GM23248 (cell line): ENCODE data around the gene ADAMTS14. TPM values are rescaled to one million over a fixed set of nuclear protein-coding genes. Genes with fewer than 3 reads are reported as not detected.

Experiments used
- DNase-seq: peaks from one replicate; pipeline ENCODE4 v3.0.0-alpha.2; 2015
- H2AFZ ChIP-seq: fragments of 200-600 bp; sonication (generic); 2 replicates; pipeline ENCODE4 v1.6.1; 2016; ENCODE audit warnings: antibody characterized with exemption
- H3F3A ChIP-seq: fragments of 200-600 bp; sonication (generic); 2 replicates; pipeline ENCODE4 v1.6.1; 2016; ENCODE audit warnings: mild to moderate bottlenecking, antibody characterized with exemption, mixed run types; ENCODE audit not compliant: insufficient read depth
- H3K27ac ChIP-seq: fragments of 200-600 bp; sonication (generic); 2 replicates; pipeline ENCODE4 v1.5.1; 2016; ENCODE audit warnings: mild to moderate bottlenecking
- H3K27me3 ChIP-seq: fragments of 200-600 bp; sonication (generic); replicated peaks from 2 replicates; pipeline ENCODE4 v1.6.1; 2016; ENCODE audit warnings: mild to moderate bottlenecking; ENCODE audit not compliant: insufficient read depth
- H3K36me3 ChIP-seq: fragments of 200-600 bp; sonication (generic); 2 replicates; pipeline ENCODE4 v1.6.1; 2016; ENCODE audit warnings: low read depth, mild to moderate bottlenecking
- H3K4me1 ChIP-seq: fragments of 200-600 bp; sonication (generic); 2 replicates; pipeline ENCODE4 v1.6.1; 2016; ENCODE audit warnings: mild to moderate bottlenecking; ENCODE audit not compliant: insufficient read depth
- H3K4me2 ChIP-seq: fragments of 200-600 bp; sonication (generic); one replicate; pipeline ENCODE4 v1.6.1; 2016; ENCODE audit warnings: mild to moderate bottlenecking; ENCODE audit not compliant: unreplicated experiment
- H3K4me3 ChIP-seq: fragments of 200-600 bp; sonication (generic); 2 replicates; pipeline ENCODE4 v1.5.1; 2016; ENCODE audit warnings: mild to moderate bottlenecking
- H3K79me2 ChIP-seq: fragments of 200-600 bp; sonication (generic); 2 replicates; pipeline ENCODE4 v1.6.1; 2016; ENCODE audit warnings: mild to moderate bottlenecking; ENCODE audit not compliant: insufficient read depth
- H3K9ac ChIP-seq: fragments of 200-600 bp; sonication (generic); 2 replicates; pipeline ENCODE4 v1.6.1; 2016; ENCODE audit warnings: mild to moderate bottlenecking
- H3K9me2 ChIP-seq: fragments of 200-600 bp; sonication (generic); 2 replicates; pipeline ENCODE4 v1.6.1; 2016; ENCODE audit warnings: mixed run types, mild to moderate bottlenecking, moderate library complexity; ENCODE audit not compliant: insufficient read depth
- H3K9me3 ChIP-seq: fragments of 200-600 bp; sonication (generic); one replicate; pipeline ENCODE4 v1.6.1; 2017; ENCODE audit warnings: low read depth
- H4K20me1 ChIP-seq: fragments of 200-600 bp; sonication (generic); 2 replicates; pipeline ENCODE4 v1.6.0; 2016; ENCODE audit not compliant: insufficient read depth
- EZH2 ChIP-seq: fragments of 200-600 bp; sonication (generic); IDR thresholded peaks from 2 replicates; pipeline ENCODE4 v1.6.1; 2018; ENCODE audit warnings: antibody characterized with exemption, mild to moderate bottlenecking; ENCODE audit not compliant: insufficient read depth, poor library complexity, severe bottlenecking
- EZH2phosphoT487 ChIP-seq: fragments of 200-600 bp; sonication (generic); IDR thresholded peaks from 2 replicates; pipeline ENCODE4 v1.6.1; 2018; ENCODE audit warnings: antibody characterized with exemption, moderate library complexity, mild to moderate bottlenecking, low read depth; ENCODE audit not compliant: insufficient read depth
- WGBS, 2 experiments: methylation state at CpG; one replicate each; pipeline ENCODE4 v1.1.6; 2015 to 2017; ENCODE audit warnings: low lambda C conversion rate in 2 of 2, low coverage in 1 of 2; ENCODE audit errors: missing lambda C conversion rate in 2 of 2; 5-methylcytosine and 5-hydroxymethylcytosine counted together
- in situ Hi-C: fragments of 300-500 bp; cut with MboI; formaldehyde crosslinking; loops from 2 replicates; pipeline ENCODE4 v1.15.0; 2020
- polyA plus RNA-seq: library from polyadenylated mRNA; unstranded; fragments of >200 nt; fragmentation: Nextera tagmentation; extraction: Ambion mirVana; gene quantifications from 2 replicates; pipeline ENCODE4 v1.2.1, GENCODE V29; 2016
- total RNA-seq: library from RNA; depleted of rRNA; stranded (reverse); fragments of >200 nt; shearing (Covaris generic); gene quantifications from 2 replicates; pipeline ENCODE4 v1.2.3, GENCODE V29; 2014

The ADAMTS14 gene
- total and polyA plus RNA-seq, 2 experiments from 2014 or later: 0.91 to 0.97 TPM

DNA sequence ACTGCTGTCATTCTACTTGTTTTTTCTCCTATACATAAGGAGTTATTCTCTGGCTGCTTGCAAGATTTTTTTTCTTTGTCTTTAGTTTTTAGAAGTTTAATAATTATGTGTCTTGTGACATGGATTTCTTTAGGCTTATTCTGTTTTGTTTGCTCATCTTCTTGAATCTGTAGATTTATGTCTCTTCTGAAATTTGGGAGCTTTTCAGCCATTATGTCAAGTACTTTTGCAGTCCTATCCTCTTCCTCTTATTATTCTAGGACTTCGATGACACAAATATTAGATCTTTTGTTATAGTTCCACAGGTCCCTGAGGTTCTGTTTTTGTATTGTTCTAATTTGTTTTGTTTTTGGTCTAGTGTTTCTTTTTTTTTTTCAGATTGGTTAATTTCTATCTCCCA lies 129.5 kb downstream of the ADAMTS14 start:
- no peaks in the 10 kb centered on the region for H3K9me2 ChIP-seq
- in situ Hi-C loops: no loop called here

DNA sequence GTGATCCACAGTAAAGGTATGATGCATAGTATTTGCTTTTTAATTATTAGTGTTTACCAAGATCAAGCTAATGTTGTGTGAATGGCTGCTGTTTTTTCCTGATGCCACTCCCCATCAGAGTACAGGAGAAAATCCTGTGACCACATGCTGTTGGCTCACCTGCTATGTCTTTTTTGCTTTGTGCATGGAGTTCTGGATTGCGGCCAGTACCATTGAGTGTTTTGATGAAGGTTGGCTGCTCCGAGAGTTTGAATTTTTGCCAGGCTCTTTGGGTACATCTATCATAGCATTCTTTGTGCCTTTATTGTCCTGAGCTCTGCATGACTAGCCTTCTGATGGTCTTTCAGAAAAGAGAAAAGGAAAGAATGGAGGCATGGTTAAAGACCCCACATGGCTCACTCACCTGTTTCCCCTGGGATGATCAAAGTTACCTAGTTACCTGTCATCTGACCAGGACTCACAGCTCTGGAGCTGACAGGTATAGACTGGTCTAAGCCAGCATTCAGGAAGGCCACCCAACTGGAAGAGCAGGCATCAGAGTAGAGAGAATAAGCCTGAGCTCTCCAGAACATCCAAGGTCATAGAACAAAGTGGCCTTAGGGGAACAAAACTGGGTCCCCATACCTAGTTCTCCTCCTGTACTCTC lies 131.6 kb downstream of the ADAMTS14 start:
- Histone ChIP-seq H3K4me3 (no peak overlapping the region), H3K9me3 (no peaks in the 10 kb centered on the region), H4K20me1 (no peaks in the 10 kb centered on the region), H3K4me2 (no peak overlapping the region), H3K4me1 (peaks cover 16% of the 10 kb centered on the region), H3K27ac (no peak overlapping the region), H3F3A (no peaks in the 10 kb centered on the region; the same call in 1 of the 2 replicates), H3K9ac (no peak overlapping the region), H3K36me3 (no peaks in the 10 kb centered on the region), H3K27me3 (no peaks in the 10 kb centered on the region), H3K79me2 (no peaks in the 10 kb centered on the region), H3K9me2 (no peaks in the 10 kb centered on the region), H2AFZ (no peak overlapping the region)
- in situ Hi-C loops: no loop called here
- DNase-seq: no peak
- 89 to 93% methylated on average over 2 of the region's 2 CpGs for WGBS, 2 experiments
- TF ChIP-seq EZH2phosphoT487: no peak
- no peak for TF ChIP-seq EZH2

More for the DNA sequence above, 129.5 kb downstream of the ADAMTS14 start:
- no peak for TF ChIP-seq EZH2
- TF ChIP-seq EZH2phosphoT487: no peak
- Histone ChIP-seq H3K4me2 (no peak overlapping the region), H3K27ac (no peak overlapping the region), H2AFZ (no peak overlapping the region), H3F3A (no peaks in the 10 kb centered on the region; the same call in 1 of the 2 replicates), H3K9ac (no peak overlapping the region), H3K36me3 (no peaks in the 10 kb centered on the region), H3K27me3 (0 out of 2 replicates have a peak, but pooled peaks cover under 1% of the 10 kb centered on the region), H4K20me1 (no peaks in the 10 kb centered on the region), H3K4me1 (0 out of 2 replicates have a peak, but pooled peaks cover 16% of the 10 kb centered on the region), H3K9me3 (no peaks in the 10 kb centered on the region), H3K4me3 (no peak overlapping the region), H3K79me2 (no peaks in the 10 kb centered on the region)
- DNase-seq: no peak
- 74 to 86% methylated on average over 1 of the region's 1 CpG for WGBS, 2 experiments

DNA sequence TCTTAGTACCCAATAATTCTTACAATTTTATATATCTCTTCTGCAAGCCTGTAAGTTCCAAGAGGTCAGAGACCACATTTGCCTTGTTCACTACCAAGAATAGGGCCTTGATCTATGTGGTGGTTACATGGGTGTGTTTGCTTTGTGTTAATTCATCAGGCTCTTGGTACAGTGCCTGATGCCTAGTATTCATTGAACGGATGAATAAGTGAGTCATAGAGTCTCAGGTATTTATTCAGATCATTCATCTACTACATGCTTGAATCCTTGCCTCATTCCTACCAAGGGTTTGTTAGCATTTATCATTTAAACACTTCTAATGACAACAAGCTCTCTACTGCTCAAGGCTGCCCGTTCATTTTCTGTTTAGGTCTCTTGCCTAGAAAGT lies 132.1 kb downstream of the ADAMTS14 start:
- no peaks in the 10 kb centered on the region; the same call in 1 of the 2 replicates for H3F3A ChIP-seq

DNA sequence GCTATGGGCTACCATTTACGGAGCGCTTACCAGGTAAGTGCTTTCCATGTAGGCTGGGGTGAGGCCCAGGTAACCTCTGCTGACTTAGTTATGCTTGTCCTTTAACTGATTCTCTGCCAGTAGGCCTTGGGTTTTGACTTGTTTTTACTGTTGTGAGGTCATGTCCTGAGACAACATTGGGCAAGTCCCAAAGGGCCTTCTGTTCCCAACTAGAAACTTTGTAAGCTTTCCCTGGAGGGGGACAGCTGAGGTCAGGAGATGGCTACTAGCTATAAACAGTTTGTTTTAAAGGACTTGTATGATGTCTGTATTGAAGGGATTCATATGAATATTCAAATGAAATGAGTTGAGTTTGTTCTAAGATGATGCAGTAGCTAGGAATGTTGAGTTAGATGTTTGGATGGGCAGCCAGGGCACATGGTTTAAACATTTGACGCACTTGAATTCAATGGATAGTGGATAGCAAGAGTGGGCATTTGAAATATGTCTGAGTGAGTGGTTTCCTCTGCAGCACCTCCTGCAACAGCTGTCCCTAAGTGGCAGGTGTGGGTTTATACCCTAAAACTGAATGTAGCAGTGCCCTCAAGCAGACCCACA lies 133.4 kb downstream of the ADAMTS14 start:
- 95 to 100% methylated on average over 3 of the region's 3 CpGs for WGBS, 2 experiments
- H3K27me3 ChIP-seq: no peaks in the 10 kb centered on the region

More for the DNA sequence above, 132.1 kb downstream of the ADAMTS14 start:
- TF ChIP-seq EZH2phosphoT487 (no peak), EZH2 (no peak)
- Histone ChIP-seq H3K36me3 (no peaks in the 10 kb centered on the region), H3K9me2 (no peaks in the 10 kb centered on the region), H3K27ac (no peak overlapping the region), H3K4me1 (peaks cover 16% of the 10 kb centered on the region), H3K27me3 (no peaks in the 10 kb centered on the region), H3K9me3 (no peaks in the 10 kb centered on the region), H3K9ac (no peak overlapping the region), H4K20me1 (no peaks in the 10 kb centered on the region), H3K4me3 (no peak overlapping the region), H2AFZ (no peak overlapping the region), H3K4me2 (no peak overlapping the region), H3K79me2 (no peaks in the 10 kb centered on the region)
- WGBS, 2 experiments: 44 to 54% methylated on average over 2 of the region's 2 CpGs
- DNase-seq: peak; percentile 42
- in situ Hi-C loops: no loop called here

More for the DNA sequence above, 133.4 kb downstream of the ADAMTS14 start:
- Histone ChIP-seq H3K4me1 (peaks cover 18% of the 10 kb centered on the region), H4K20me1 (no peaks in the 10 kb centered on the region), H3K9ac (no peak overlapping the region), H3K9me3 (no peaks in the 10 kb centered on the region), H2AFZ (no peak overlapping the region), H3K79me2 (no peaks in the 10 kb centered on the region), H3K9me2 (no peaks in the 10 kb centered on the region), H3K4me3 (no peak overlapping the region), H3F3A (no peaks in the 10 kb centered on the region; the same call in 1 of the 2 replicates), H3K27ac (no peak overlapping the region), H3K36me3 (no peaks in the 10 kb centered on the region), H3K4me2 (no peak overlapping the region)
- TF ChIP-seq EZH2phosphoT487: no peak
- no peak for TF ChIP-seq EZH2
- no peak for DNase-seq
- in situ Hi-C loops: no loop called here
